K562 (cell line): ENCODE results near the gene DOK4. TPM values are rescaled to one million over a fixed set of nuclear protein-coding genes. Genes with fewer than 3 reads are reported as not detected.

Experiments
- ATAC-seq: fragments of 200-7000 bp; cut with Tn5 transposase; 3 replicates; pipeline ENCODE4 v1.9.1; 2020; ENCODE audit warnings: moderate library complexity
- BruUV-seq: library from RNA; stranded (reverse); fragments of 400-500 nt; replicated peaks from 2 replicates; lab custom pipeline; 2021; lab: Mats Ljungman, UMichigan
- CTCF ChIA-PET: fragments of 300-600 bp; formaldehyde crosslinking; extraction: SDS; loops from one replicate; lab custom pipeline; 2021; ENCODE audit warnings: low intra/inter-chr PET ratio; lab: Yijun Ruan, JAX
- POLR2A ChIA-PET: fragments of 300-600, 350-650 bp; sonication (Branson Sonifier 250); formaldehyde crosslinking; extraction: SDS; loops from one replicate; lab custom pipeline; 2021; ENCODE audit warnings: antibody characterized with exemption, inconsistent platforms; lab: Yijun Ruan, JAX
- DNase-seq, 4 experiments: peaks; one replicate each; pipeline versions ENCODE4 v3.0.0 to v3.0.0-alpha.2; 2011 to 2018; ENCODE audit warnings: low spot score in 3 of 4, mixed read lengths in 3 of 4; ENCODE audit errors: extremely low read depth in 1 of 4
- FAIRE-seq: peaks from 2 replicates; lab custom pipeline; 2011; peaks lifted over from hg19 to GRCh38; lab: Jason Lieb, UNC
- H2AFZ ChIP-seq: 2 replicates; pipeline ENCODE4 v1.6.0; 2011; ENCODE audit warnings: low read depth, low read length, control low read depth, inconsistent platforms
- H3K27ac ChIP-seq: fragments of 200-600 bp; 3 replicates; pipeline ENCODE4 v1.8.0; 2011; ENCODE audit warnings: low read depth, mild to moderate bottlenecking, control low read depth, inconsistent platforms, low read length, moderate library complexity, mixed read lengths; ENCODE audit errors: extremely low read depth
- H3K27me3 ChIP-seq, 2 experiments: fragments of 300-600 bp in 1 of 2; 2 replicates in 1 of 2; 3 replicates in 1 of 2; pipeline versions ENCODE4 v1.6.0 to v1.8.0; 2011; ENCODE audit warnings: inconsistent platforms in 2 of 2, low read length in 2 of 2, mild to moderate bottlenecking in 1 of 2, mixed read lengths in 1 of 2, moderate library complexity in 1 of 2; ENCODE audit not compliant: control insufficient read depth in 2 of 2, insufficient read depth in 2 of 2
- H3K36me3 ChIP-seq: fragments of 300-600 bp; 3 replicates; pipeline ENCODE4 v1.8.0; 2011; ENCODE audit warnings: mild to moderate bottlenecking, low read length, inconsistent platforms; ENCODE audit not compliant: control insufficient read depth, insufficient read depth
- H3K4me1 ChIP-seq, 2 experiments: fragments of 200-600 bp in 1 of 2; replicated peaks in 1 of 2; 2 replicates in 1 of 2; 3 replicates in 1 of 2; pipeline versions ENCODE4 v1.5.1 to v1.8.0; 2011; ENCODE audit warnings: inconsistent platforms in 2 of 2, low read length in 2 of 2, mild to moderate bottlenecking in 1 of 2, mixed read lengths in 1 of 2, moderate library complexity in 1 of 2; ENCODE audit not compliant: control insufficient read depth in 2 of 2, insufficient read depth in 2 of 2
- H3K4me2 ChIP-seq: 2 replicates; pipeline ENCODE4 v1.6.1; 2011; ENCODE audit warnings: low read length, control low read depth, inconsistent platforms, mixed read lengths; ENCODE audit not compliant: insufficient read depth
- H3K4me3 ChIP-seq: fragments of 200-600 bp; sonication (generic), shearing (Covaris generic); 2 replicates; pipeline ENCODE4 v1.5.1; 2016; ENCODE audit warnings: control low read depth, inconsistent platforms
- H3K79me2 ChIP-seq: fragments of 200-600 bp; 3 replicates; pipeline ENCODE4 v1.8.0; 2011; ENCODE audit warnings: low read length, inconsistent platforms; ENCODE audit not compliant: control insufficient read depth, insufficient read depth
- H3K9ac ChIP-seq, 2 experiments: 2 replicates each; pipeline versions ENCODE4 v1.6.0 to v1.6.1; 2011; ENCODE audit warnings: low read depth in 2 of 2, low read length in 2 of 2, control low read depth in 1 of 2, inconsistent platforms in 1 of 2, mild to moderate bottlenecking in 1 of 2, mixed read lengths in 1 of 2; ENCODE audit not compliant: insufficient read depth in 1 of 2
- H3K9me1 ChIP-seq: one replicate; pipeline ENCODE4 v1.6.0; 2011; ENCODE audit warnings: inconsistent platforms, mild to moderate bottlenecking, low read length, moderate library complexity; ENCODE audit not compliant: control insufficient read depth, insufficient read depth
- H3K9me3 ChIP-seq: replicated peaks from 2 replicates; pipeline ENCODE4 v1.5.1; 2011; ENCODE audit warnings: low read depth, low read length, inconsistent platforms; ENCODE audit not compliant: control insufficient read depth, insufficient read depth
- H4K20me1 ChIP-seq: replicated peaks from 2 replicates; pipeline ENCODE4 v1.6.1; 2011; ENCODE audit warnings: low read length, inconsistent platforms, mixed read lengths; ENCODE audit not compliant: control insufficient read depth, insufficient read depth
- CREB3L1 ChIP-seq: fragments of 450-650 bp; IDR thresholded peaks from 2 replicates; pipeline ENCODE4 v1.6.1; 2014; ENCODE audit warnings: low read depth, mild to moderate bottlenecking, moderate library complexity, borderline replicate concordance
- GTF3C2 ChIP-seq: IDR thresholded peaks from 3 replicates; pipeline ENCODE4 v1.6.1; 2011; ENCODE audit warnings: borderline replicate concordance, mild to moderate bottlenecking, moderate library complexity; ENCODE audit not compliant: insufficient read length; ENCODE audit errors: extremely low read depth
- POLR3G ChIP-seq: IDR thresholded peaks from 2 replicates; pipeline ENCODE4 v1.6.1; 2011; ENCODE audit not compliant: insufficient read length, insufficient replicate concordance; ENCODE audit errors: extremely low read depth
- SIX5 ChIP-seq, 2 experiments: IDR thresholded peaks; 2 replicates each; pipeline ENCODE4 v1.6.1; 2011; ENCODE audit warnings: low read length in 2 of 2, borderline replicate concordance in 1 of 2, low read depth in 1 of 2, mild to moderate bottlenecking in 1 of 2, moderate library complexity in 1 of 2; ENCODE audit not compliant: insufficient read depth in 1 of 2
- TAF9B ChIP-seq: fragments of 450-650 bp; IDR thresholded peaks from 2 replicates; pipeline ENCODE4 v1.6.1; 2018; ENCODE audit warnings: mild to moderate bottlenecking; ENCODE audit not compliant: partially characterized antibody
- whole genome bisulfite sequencing: fragments of 100-300 bp; shearing (Covaris generic); methylation state at CpG from one replicate; pipeline ENCODE4 v1.1.6; 2016; ENCODE audit warnings: low coverage, mixed read lengths; ENCODE audit not compliant: insufficient coverage; ENCODE audit errors: missing lambda C conversion rate; 5-methylcytosine and 5-hydroxymethylcytosine counted together
- in situ Hi-C: fragments of 300-500 bp; cut with MboI; formaldehyde crosslinking; loops from 4 replicates; pipeline ENCODE4 v1.15.0; 2018; ENCODE audit warnings: inconsistent platforms, mixed read lengths
- intact Hi-C: fragments of 100-400 bp; cut with micrococcal nuclease; formaldehyde crosslinking; loops from 2 replicates; pipeline ENCODE4 v1.14.2; 2022
- polyA plus RNA-seq, 8 experiments: library from polyadenylated mRNA; depleted of rRNA in 4 of 8; stranded (reverse) in 5 of 8; unstranded in 3 of 8; fragments of >200 nt; fragmentation: Nextera tagmentation in 2 of 8; fragmentation: Illumina TruSeq in 1 of 8; extraction: Ambion mirVana in 2 of 8; extraction: Trizol in 1 of 8; gene quantifications; 2 replicates each; pipeline versions ENCODE4 v1.2.1 to v1.2.3, GENCODE V29; 2011 to 2014; ENCODE audit warnings: inconsistent platforms in 1 of 8, missing spikeins in 1 of 8
- total RNA-seq, 7 experiments: library from RNA; depleted of rRNA in 6 of 7; stranded (reverse); fragments of >200 nt in 6 of 7; fragmentation: Illumina TruSeq in 2 of 7; extraction: Trizol in 2 of 7; gene quantifications; 2 replicates each; pipeline versions ENCODE4 v1.2.1 to v1.2.3, GENCODE V29; 2011 to 2021; ENCODE audit warnings: low replicate concordance in 1 of 7

The DOK4 gene
- total and polyA plus RNA-seq, 9 of the 15 experiments (the other 6 are each of a cell fraction or from before 2014, with no cell fraction given): 0.10 to 14.4 (median 8.3) TPM

- H3K79me2 ChIP-seq: no peaks in the 10 kb centered on the region
- no peak overlapping the region for H3K27ac ChIP-seq
- H3K9me3 ChIP-seq: no peaks in the 10 kb centered on the region
- no peak overlapping the region for H3K9ac ChIP-seq
- H2AFZ ChIP-seq: no peak overlapping the region
- 7% methylated on average over 5 of the region's 5 CpGs for WGBS
- H3K4me3 ChIP-seq: no peak overlapping the region
- DNase-seq (no peak), ATAC-seq (no peak), FAIRE-seq (no peak)
- BruUV-seq: no TSS peak
- POLR2A ChIA-PET: no interaction called here
- TF ChIP-seq CREB3L1 (no peak), SIX5 (IDR thresholded peaks at IDR 0.05; ENCODE audit: borderline replicate concordance in 1 of 2, insufficient read depth in 1 of 2, low read depth in 1 of 2, low read length in 2 of 2) (no peak), POLR3G (no peak), GTF3C2 (no peak), TAF9B (no peak)
- H3K27me3 ChIP-seq: peaks cover 0 to 31% of the 10 kb centered on the region in 2 experiments; a peak in 3 of 5 replicates
- no peaks in the 10 kb centered on the region for H4K20me1 ChIP-seq
- in situ Hi-C loops (no loop called here), intact Hi-C loops (no loop called here)
- H3K4me1 ChIP-seq: peaks cover 8 to 10% of the 10 kb centered on the region in 2 experiments; a peak in 4 of 5 replicates
- CTCF ChIA-PET: no interaction called here
- H3K36me3 ChIP-seq: no peaks in the 10 kb centered on the region
- H3K4me2 ChIP-seq: no peak overlapping the region
- H3K9me1 ChIP-seq: no peaks in the 10 kb centered on the region
These were observed 18.2 kb upstream of the DOK4 start for GRCh38 chr16:57504491-57504890.
